ENCODE results near the gene SCP2. TPM values are rescaled to one million over a fixed set of nuclear protein-coding genes. Genes with fewer than 3 reads are reported as not detected.

SCP2 gene
- total RNA-seq, 1 experiment from 2014 or later: 97.5 TPM

GRCh38 chr1:53071915-53072314, 144.8 kb downstream of the SCP2 start:
- Histone ChIP-seq H3K79me2 (ENCODE audit: low read length) (no peaks in the 10 kb centered on the region), H3K4me1 (ENCODE audit: insufficient read depth, low read length) (no peaks in the 10 kb centered on the region), H3K36me3 (ENCODE audit: low read depth, low read length) (no peaks in the 10 kb centered on the region), H3K9ac (ENCODE audit: low read length) (no peak overlapping the region), H2AFZ (ENCODE audit: low read length) (no peak overlapping the region), H3K4me2 (ENCODE audit: low read length) (no peak overlapping the region), H3K4me3 (ENCODE audit: low read length) (no peak overlapping the region), H3F3A (ENCODE audit: low read length, unreplicated experiment) (no peaks in the 10 kb centered on the region), H3K9me3 (ENCODE audit: low read length) (no peaks in the 10 kb centered on the region), H4K20me1 (ENCODE audit: low read length) (no peaks in the 10 kb centered on the region), H3K27ac (ENCODE audit: low read length) (no peak overlapping the region), H3K9me2 (replicated peaks; ENCODE audit: low read length) (no peaks in the 10 kb centered on the region), H3K27me3 (ENCODE audit: low read length) (no peaks in the 10 kb centered on the region)
- POLR2A ChIA-PET (ENCODE audit: unreplicated experiment): no interaction called here
- no TSS peak for BruUV-seq (replicated peaks)
- no peak for ATAC-seq
- DNase-seq: no peak
- no peak for TF ChIP-seq EZH2phosphoT487 (IDR thresholded peaks at IDR 0.05; ENCODE audit: borderline replicate concordance, low read length)
- TF ChIP-seq EZH2 (IDR thresholded peaks at IDR 0.05; ENCODE audit: low read length, unreplicated experiment): no peak
- TF ChIP-seq CTCF (conservative IDR thresholded peaks at IDR 0.05; ENCODE audit: low read depth, low read length): no peak
- CTCF ChIA-PET: interaction anchor here (0.6 kb wide), 1 partner anchor 23 kb away, joined by 6 read pairs; no protein-coding TSS in a partner anchor
- intact Hi-C loops (cut with micrococcal nuclease): no loop called here

GRCh38 chr1:53073287-53073686, 146.2 kb downstream of the SCP2 start:
- Histone ChIP-seq H3K27ac (ENCODE audit: low read length) (no peak overlapping the region), H3K9me3 (ENCODE audit: low read length) (no peaks in the 10 kb centered on the region), H3F3A (ENCODE audit: low read length, unreplicated experiment) (no peaks in the 10 kb centered on the region), H3K4me2 (ENCODE audit: low read length) (no peak overlapping the region), H3K36me3 (ENCODE audit: low read depth, low read length) (no peaks in the 10 kb centered on the region), H3K27me3 (ENCODE audit: low read length) (no peaks in the 10 kb centered on the region), H2AFZ (ENCODE audit: low read length) (no peak overlapping the region), H3K9ac (ENCODE audit: low read length) (no peak overlapping the region), H3K79me2 (ENCODE audit: low read length) (no peaks in the 10 kb centered on the region), H3K9me2 (replicated peaks; ENCODE audit: low read length) (no peaks in the 10 kb centered on the region), H3K4me1 (ENCODE audit: insufficient read depth, low read length) (no peaks in the 10 kb centered on the region), H3K4me3 (ENCODE audit: low read length) (no peak overlapping the region), H4K20me1 (ENCODE audit: low read length) (no peaks in the 10 kb centered on the region)
- no TSS peak for BruUV-seq (replicated peaks)
- CTCF ChIA-PET: no interaction called here
- POLR2A ChIA-PET (ENCODE audit: unreplicated experiment): interaction anchor here (0.8 kb wide), 1 partner anchor 34 kb away, joined by 3 read pairs; no protein-coding TSS in a partner anchor
- DNase-seq (no peak), ATAC-seq (no peak)
- TF ChIP-seq CTCF (conservative IDR thresholded peaks at IDR 0.05; ENCODE audit: low read depth, low read length) (no peak), EZH2 (IDR thresholded peaks at IDR 0.05; ENCODE audit: low read length, unreplicated experiment) (no peak), EZH2phosphoT487 (IDR thresholded peaks at IDR 0.05; ENCODE audit: borderline replicate concordance, low read length) (no peak)
- intact Hi-C loops (cut with micrococcal nuclease): no loop called here

- no peak for DNase-seq
- Histone ChIP-seq H3K27ac (ENCODE audit: low read length) (no peak overlapping the region), H3K27me3 (ENCODE audit: low read length) (no peaks in the 10 kb centered on the region), H3K79me2 (ENCODE audit: low read length) (no peaks in the 10 kb centered on the region), H3K9me2 (replicated peaks; ENCODE audit: low read length) (no peaks in the 10 kb centered on the region), H3K36me3 (ENCODE audit: low read depth, low read length) (no peaks in the 10 kb centered on the region), H4K20me1 (ENCODE audit: low read length) (no peaks in the 10 kb centered on the region), H3F3A (ENCODE audit: low read length, unreplicated experiment) (no peaks in the 10 kb centered on the region), H3K9ac (ENCODE audit: low read length) (no peak overlapping the region), H3K4me3 (ENCODE audit: low read length) (no peak overlapping the region), H3K9me3 (ENCODE audit: low read length) (no peaks in the 10 kb centered on the region), H3K4me2 (ENCODE audit: low read length) (no peak overlapping the region), H3K4me1 (ENCODE audit: insufficient read depth, low read length) (no peaks in the 10 kb centered on the region), H2AFZ (ENCODE audit: low read length) (no peak overlapping the region)
- intact Hi-C loops (cut with micrococcal nuclease): no loop called here
- CTCF ChIA-PET: no interaction called here
- no peak for TF ChIP-seq EZH2phosphoT487 (IDR thresholded peaks at IDR 0.05; ENCODE audit: borderline replicate concordance, low read length)
- TF ChIP-seq EZH2 (IDR thresholded peaks at IDR 0.05; ENCODE audit: low read length, unreplicated experiment): no peak
- TF ChIP-seq CTCF (conservative IDR thresholded peaks at IDR 0.05; ENCODE audit: low read depth, low read length): no peak
- no peak for ATAC-seq
- POLR2A ChIA-PET (ENCODE audit: unreplicated experiment): no interaction called here
- BruUV-seq (replicated peaks): no TSS peak
Measured at GRCh38 chr1:53073868-53074311, 146.8 kb downstream of the SCP2 start.

Data from PC-3 (cell line).